Measurements from ENCODE around the gene CCNL2.
"Not testable (repeated sequence)": the region's sequence is repeated elsewhere in the genome, so short reads cannot be mapped to it uniquely, and the experiment has no call there.

GRCh38 chr1:1417825-1418463 lies 18.8 kb upstream of the CCNL2 start:
- not testable (repeated sequence) for TF ChIP-seq CTCF, POLR2A (IDR thresholded peaks at IDR 0.05)

All from lower leg skin (tissue), 3 donors.